HL-60/S4 (cell line): ENCODE results near the gene HCFC1R1.

ENCODE experiments used
- in situ Hi-C: fragments of 300-500 bp; cut with MboI; formaldehyde crosslinking; loops from 2 replicates; pipeline ENCODE4 v1.14.3; 2022; ENCODE audit warnings: low sequenced_read_pairs

HCFC1R1 gene

DNA sequence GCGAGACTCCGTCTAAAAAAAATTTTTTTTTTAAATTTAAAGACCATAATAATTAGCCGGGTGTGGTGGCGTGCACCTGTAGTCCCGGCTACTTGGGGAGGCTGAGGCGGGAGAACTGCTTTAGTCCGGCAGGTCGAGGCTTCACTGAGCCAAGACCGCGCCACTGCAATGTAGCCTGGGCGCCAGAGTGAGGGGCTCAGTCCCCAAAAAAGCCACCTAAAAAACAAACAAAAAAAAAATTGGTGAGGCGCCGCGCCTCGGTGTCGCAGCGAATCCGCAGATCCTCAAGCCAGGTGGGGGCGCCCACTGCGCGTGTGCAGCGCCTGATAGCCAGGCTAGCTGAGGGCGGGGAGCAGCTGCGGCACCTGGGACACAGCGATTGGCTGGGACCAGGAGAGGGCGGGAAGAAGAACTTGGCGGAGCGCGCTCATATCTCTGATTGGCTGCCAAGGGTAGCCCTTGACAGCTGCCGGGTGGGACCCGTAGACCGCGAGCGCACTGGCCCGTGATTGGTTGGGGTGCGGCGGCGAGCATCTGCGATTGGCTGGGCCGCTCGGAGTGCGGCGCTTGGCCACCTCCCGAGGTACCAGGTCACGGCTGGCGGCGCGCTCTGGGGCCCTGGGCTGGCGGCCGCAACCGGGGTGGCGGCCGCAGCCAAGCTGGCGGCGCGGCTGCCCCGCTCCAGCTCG, 20.0 kb downstream of the HCFC1R1 start:
- in situ Hi-C loops = no loop called here

DNA sequence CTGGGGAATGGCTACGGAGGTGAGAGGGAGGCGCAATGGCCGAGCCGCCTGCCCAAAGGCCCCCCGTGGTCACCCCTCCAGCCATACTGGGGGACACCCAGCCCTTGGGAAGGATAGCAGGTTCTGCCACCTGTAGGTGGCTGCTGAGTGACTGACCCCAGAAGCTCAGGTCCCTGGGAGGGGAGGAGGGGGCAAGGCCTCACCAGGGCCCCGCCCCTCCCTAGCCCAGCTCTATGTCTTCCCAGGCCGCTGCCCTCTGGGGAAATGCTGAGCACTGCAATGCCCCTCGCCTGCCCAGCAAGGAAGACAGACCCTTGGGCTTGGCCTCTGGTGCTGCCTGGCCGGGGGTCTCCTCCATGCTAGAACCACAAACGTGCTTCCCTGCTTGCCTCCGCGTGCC, 22.4 kb downstream of the HCFC1R1 start:
- in situ Hi-C loops = no loop called here

DNA sequence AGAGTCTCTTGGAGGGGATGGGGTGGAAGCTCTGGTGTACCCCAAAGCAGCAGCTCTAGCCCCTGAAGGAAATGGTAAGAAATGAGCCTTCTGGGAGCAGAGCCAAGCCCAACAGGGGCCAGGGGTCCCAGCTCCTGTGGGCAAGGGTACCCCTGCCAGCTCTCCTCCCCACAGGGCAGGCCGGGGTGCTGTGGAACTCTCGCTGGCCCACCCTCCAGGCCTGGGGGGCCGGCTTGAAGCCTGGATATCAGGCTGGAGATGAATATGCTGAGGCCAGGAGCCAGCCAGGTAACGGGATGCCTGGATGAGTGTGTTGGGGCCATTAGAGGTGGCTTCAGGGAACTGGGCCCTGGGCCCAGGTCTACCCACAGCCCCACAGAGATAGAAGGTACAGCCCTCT, 23.2 kb downstream of the HCFC1R1 start:
- in situ Hi-C loops = no loop called here

DNA sequence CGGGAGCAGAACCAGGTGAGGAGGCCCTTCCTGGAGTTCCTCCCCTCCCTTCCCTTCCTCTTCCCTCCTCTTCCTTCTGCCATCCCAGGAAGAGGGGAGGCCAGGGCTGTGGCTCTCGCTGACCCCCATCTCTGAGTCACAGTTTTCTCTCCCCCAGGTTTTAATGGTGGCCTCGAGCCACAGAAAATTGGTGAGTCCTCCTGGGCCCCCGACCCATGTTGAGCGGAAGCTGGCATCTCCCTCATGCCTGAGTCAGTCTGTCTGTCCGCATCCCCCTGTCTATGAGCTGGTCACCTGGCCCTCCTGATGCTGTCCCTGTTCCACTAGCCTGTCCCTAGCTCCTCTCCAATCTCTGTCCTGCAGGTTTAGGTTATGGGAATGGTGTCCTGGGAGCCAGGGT, 23.8 kb downstream of the HCFC1R1 start:
- in situ Hi-C loops = no loop called here

DNA sequence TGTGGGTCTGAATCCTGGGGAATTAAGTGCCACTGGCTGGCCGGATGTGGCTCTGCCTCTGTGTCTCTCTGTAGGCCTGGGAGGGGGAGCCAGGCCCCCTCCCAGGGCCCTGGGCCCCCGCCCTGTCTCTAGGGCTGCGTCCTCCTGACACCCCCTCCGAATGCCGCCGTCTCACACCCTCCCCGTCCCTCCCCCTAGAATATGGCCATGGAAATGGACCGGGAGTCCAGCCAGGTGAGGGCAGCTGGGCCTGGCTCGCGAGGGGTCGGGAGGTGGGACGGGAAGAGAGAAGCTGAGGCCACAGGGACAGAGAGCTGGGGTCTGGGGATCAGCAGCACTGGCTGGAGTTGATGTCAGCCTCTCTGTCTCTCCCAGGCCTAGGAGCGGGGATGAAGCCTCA, 27.4 kb downstream of the HCFC1R1 start:
- in situ Hi-C loops = no loop called here

DNA sequence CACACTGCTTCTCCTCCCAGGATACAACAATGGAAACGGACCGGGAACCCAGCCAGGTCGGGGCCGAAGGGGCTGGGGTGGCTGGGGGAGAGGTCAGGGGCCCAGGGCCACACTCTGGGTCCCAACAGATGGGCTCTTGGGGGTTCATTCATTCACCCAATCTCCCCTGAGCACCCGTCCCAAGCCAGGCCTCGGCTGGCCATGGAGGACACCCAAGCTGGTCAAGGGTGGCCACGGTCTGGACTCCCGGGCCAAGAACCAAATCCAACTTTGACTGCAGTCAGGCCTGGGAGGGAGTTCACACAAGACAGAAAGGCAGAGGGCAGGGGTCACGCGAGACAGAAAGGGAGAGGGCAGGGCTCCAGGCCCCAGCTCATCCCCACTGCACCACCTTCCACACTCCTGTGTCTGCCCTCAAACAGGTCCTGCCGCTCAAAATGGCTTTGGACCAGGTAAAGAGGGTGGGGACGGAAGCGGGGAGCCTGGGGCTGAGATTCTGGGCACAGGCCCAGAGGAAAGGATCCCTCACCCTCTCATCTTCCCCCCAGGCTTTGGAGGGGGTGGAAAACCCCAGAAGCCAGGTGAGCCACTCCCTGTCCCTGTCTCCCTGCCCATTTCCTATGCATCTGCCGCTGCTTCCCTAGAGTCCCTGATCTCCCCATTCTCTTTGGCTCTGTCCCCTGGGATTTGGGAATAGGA, 31.2 kb downstream of the HCFC1R1 start:
- in situ Hi-C loops = no loop called here

DNA sequence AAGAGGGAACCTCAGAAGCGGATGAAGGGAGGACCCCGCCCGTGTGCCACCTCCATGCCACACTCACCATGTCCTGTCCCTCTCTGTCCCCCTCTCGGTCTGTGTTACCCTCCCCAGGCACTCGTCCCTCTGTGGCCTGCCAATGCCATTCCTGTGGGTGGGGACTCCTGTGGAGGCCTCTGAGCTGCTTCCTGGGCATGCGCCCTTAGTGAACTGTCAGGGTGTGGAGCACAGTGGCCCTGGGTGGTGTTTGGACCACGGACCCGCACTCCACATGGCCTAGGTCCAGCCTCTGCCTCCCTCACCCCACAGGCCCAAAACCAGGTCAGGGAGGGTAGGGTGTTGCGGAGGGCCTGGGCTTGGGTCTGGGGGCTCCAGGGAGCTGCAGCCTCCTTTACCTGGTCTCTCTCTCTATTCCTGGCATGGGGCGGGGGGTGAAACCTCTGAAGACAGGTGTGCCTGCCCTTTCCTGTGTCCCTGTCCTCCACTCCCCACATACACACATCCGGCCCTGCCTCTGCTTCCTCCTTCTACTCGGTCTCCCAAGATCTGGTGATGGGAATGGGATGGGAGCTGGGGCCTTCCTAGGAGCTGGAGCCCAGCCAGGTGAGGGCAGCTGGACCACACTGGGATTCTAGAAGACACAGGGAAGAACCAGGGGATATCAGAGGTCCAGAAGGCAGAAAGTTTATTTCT, 32.0 kb downstream of the HCFC1R1 start:
- in situ Hi-C loops = no loop called here

DNA sequence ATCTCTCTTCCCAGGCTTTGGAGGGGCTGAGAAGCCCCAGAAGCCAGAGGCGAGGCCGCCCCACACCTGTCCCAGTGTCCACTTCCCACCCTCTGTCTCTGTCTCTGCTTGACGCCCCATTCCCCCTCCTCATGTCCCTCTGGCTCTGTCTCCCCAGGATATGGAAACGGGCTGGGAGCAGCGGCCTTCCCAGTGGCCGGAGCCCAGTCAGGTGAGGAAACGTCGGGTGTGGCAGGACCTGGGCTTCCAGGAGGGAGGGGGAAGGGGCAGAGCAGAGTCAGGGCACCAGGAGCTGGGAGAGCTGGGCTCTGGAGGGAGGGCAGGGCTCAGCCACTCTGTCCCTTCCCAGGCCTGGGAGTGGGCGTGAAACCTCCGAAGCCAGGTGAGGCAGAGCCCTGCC, 32.9 kb downstream of the HCFC1R1 start:
- in situ Hi-C loops = no loop called here

DNA sequence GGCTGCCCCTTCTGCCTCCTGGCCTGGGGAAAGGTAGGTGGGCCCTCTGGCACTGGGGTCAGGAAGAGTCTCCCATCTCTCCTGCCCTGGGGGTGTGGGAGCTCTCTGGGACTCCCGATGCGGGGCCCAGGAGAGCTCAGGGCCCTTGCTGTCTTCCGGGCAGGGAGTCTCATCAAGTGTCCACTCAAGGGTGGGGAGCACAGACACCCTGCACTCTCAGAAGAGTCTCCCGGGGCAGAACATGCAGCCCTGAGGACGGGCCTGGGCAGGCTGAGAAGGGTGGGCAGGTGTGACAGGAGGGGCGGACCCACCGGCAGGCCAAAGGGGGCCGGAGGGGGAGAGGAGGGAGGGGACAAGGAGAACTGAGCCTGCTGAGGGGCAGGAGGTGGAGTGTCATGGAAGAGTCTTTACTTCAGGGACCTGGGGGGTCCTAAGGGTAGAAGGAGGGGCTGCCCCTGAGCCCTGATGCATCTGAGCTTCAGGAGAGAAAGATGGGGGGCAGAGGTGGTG, 35.1 kb downstream of the HCFC1R1 start:
- in situ Hi-C loops = no loop called here

DNA sequence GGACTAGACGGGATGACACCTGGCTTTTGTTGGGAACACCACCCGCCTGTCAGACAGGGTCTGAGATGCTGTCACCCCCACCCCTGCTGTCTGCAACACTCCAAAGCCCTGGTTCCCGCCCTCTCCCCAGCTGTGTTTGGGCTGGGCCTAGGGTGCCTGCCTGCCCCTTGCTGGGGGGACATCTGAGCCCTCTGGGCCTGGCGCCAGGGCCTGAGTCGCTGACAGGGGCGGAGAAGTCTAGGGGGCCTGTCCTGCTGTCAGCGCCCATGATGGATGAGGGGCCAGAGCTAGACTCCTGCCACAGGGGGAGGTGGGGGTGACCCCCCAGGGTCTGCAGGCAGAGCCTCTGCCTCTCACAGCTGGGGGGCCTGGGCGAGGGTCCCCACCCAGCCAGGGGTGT, 35.9 kb downstream of the HCFC1R1 start:
- in situ Hi-C loops = no loop called here

DNA sequence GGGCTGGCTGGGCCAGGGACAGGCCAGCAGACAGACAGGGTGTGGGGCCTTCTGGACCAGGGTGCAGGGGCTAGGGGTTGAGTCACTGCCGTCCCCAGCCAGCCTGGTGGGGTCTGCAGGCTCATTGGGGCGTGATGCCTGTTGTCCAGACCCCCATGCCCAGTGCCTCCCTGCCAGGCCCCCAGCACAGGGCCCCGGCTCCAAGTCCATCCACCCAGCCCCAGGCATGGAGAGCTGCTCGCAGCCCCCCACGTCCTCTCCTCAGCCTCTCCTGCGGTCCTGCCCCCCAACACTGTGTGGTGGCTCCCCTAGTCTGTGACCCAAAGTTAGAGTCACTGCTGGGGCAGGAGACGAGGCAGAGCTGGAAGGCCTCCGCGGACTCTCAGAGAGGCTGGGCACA, 36.5 kb downstream of the HCFC1R1 start:
- in situ Hi-C loops = no loop called here

DNA sequence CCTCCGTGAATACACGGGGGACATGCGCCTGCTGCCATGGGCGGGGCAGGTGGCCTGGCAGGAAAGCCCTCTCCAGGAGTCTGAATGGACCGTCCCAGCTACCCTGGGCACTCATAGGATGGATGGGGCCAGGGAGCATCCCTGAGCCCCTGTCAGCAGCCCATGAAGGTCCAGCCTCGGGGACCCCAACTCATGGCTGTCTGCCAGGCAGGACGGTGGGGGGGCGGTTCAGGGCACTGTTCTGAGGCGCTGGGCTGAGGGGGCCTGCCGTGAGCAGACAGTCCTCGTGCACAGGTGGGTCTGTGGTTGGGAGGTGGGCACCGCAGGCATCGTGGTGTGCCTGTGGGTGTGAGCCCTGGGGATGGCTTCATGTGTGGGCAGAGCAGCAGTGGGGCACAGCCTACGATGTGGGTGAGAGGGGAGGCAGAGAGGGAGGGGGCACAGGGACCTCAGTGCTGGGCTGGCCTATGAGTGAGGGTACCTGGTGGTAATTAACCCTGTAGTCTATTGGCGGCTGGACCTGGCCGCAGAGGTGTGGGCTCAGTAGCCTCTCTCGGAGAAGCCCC, 37.0 kb downstream of the HCFC1R1 start:
- in situ Hi-C loops = no loop called here

DNA sequence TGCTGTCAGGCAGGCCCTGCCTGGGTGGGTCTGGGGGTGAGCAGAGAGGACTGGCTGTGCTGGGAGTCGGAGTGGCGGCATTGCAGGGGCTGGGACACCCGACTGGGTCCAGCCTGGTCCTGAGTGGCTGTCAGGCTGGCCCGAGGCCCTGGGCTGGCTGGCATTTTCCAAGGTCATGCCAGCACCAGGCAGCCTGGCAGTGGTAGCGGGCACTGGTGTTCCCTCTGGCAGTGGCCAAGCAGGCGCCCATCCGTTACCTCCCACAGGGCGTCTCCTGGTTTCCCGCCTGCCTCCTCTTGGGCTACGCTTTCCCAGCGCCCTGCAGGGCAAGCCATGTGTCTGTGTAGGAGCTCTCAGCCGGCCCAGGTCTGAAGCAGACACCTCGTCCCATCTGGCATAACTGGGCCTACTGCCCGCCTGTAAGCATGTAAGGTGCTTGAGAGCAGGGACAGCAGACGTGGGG, 37.8 kb downstream of the HCFC1R1 start:
- in situ Hi-C loops = no loop called here

DNA sequence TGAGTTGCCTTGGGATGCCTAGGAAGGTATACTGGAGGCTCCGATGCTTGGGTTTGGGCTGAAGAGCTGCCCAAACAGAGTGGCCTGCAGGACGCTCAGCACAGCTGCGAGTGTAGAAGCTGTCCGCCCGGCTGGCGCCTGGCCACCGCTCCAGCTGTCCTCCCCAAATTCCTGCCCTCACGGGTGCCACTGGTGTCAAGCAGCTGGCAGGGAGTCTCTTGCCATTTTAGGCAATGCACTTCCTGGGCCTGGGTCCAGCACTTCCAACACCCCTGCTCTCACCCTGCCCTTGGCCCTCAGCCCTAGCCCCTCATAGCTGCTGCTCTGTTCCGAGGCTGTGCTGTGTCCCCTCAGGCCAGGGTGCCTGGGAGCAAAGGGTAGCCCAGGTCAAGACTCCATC, 38.3 kb downstream of the HCFC1R1 start:
- in situ Hi-C loops = no loop called here

DNA sequence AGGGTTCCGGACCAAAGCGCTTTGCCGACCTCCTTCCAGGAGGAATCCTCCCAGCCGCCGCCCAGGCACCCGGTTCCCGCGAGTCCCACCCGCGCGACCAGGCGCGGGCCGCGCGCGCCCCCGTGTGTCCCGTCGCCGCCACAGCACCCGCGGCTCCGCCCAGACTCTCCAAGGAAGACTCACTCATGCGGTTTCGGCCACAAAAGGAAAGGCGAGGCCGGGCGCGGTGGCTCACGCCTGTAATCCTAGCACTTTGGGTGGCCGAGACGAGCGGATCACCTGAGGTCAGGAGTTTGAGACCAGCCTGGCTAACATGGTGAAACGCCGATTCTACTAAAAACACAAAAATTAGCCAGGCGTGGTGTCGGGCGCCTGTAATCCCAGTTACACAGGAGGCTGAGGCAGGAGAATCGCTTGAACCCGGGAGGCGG, 40.0 kb downstream of the HCFC1R1 start:
- in situ Hi-C loops = no loop called here

DNA sequence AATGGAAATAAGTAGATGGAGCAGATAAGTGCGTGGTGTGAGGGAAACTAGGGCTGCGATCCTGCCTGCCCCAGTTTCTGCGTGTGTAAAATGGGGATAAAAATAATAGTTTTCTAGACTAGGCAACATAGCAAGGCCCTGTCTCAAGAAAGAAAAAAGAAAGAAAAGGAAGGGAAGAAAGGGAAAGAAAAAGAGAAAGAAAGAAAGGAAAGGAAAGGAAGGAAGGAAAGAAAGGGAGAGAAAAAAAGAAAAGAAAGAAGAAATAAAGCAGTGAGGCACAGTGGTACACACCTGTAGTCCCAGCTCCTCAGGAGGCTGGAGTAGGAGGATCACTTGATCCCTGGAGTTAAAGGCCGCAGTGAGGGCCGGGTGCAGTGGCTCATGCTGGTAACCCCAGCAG, 41.3 kb downstream of the HCFC1R1 start:
- in situ Hi-C loops = no loop called here

DNA sequence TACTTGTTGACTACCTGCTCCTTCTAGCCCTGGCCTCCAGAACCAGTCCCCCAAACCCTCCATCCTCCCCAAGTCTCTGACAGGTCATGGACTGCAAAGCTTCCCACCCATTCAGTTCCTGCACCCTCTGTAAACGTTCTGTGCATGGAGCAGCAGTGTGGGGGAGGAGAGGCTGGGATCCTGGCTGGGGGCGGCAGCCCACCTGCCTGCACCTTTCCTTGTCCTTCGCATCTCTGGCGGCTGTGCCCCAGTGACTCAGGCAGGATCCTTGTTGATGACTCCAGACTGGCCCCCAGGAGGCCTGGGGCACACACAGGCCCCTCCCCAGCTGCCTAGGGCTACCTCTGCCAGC, 41.9 kb downstream of the HCFC1R1 start:
- in situ Hi-C loops = no loop called here

DNA sequence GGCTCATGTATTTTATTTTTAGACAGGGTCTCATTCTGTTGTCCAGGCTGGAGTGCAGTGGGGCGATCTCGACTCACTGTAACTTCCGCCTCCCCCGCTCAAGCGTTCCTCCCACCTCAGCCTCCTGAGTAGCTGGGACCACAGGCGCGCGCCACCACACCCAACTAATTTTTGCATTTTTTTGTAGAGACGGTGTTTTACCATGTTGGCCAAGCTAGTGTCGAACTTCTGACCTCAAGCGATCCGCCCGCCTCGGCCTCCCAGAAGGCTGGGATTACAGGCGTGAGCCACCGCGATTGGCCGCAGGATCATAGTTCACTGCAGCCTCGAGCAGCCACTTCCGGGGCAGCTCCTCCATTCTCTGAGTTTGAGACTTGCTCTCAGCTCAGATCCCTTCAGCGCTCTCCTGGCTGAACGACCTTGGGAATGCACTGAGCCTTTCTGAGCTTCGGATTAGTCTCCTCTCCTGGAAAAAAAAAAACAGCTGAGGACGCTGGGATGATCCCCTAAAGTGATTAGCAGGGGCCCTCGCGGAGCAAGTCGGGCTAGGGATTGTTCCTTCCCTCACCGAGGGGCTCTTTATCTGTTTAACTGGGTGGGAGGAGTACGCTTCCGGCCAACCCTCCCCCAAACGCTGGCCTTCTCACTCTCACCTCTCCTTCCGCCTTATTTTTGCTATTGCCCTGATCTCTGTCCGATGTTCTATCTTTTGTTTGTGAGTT, 42.4 kb downstream of the HCFC1R1 start:
- in situ Hi-C loops = no loop called here

DNA sequence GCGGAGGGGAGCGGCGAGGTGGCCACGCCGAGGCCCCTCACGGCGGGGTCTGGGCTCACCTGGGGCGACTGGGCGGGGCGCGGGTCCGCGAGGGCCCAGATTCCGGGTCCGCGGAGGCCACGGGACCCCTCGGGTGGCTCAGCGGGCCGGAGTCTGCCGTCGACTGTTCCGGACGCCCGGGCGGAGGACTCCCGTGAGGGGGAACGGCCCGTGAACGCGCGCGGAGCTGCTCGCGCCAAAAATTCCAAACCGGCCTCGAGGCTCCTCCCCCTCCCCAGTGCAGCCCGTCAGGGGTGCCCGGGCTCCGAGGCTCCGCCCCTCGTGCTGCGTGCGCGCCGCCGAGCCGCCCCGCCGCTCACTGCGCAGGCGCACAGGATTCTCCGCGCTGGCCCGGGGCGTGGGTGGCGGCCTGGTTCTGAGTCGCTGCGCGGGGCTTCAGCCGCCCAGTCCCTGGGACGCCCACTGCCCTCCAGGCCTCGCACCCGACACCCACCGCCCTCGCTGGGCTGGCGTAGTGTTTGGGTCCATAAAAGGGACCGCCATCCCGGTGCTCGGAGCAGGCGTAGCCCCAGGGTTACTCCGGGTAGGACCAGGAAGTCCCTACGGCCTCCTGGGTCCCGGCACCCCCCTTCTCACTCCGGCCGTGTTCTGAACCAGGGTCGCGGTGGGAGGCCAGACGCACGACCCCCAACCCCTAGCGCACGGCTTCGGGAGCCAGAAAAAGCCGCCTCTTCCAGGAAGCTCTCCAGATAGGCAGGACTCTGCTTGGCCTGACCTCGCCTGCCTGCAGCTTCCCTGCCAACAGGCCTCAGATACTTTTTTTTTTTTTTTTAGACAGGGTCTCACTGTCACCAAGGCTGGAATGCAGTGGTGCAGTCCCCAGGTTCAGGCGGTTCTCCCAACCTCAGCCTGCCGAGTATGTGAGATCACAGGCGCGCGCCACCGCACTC, 43.2 kb downstream of the HCFC1R1 start, which contains the start of gene PKMYT1:
Gene PKMYT1 (minus strand): TSS at position 220 of the 950 bp plus-strand sequence. CDS start 789 bp downstream, outside the sequence.
- in situ Hi-C loops = no loop called here
